HG02885 (cell line): ENCODE results near the gene AMBP.

Experiments
- ATAC-seq: cut with Tn5 transposase; IDR thresholded peaks from one replicate; pipeline ENCODE4 v1.9.1; 2021; ENCODE audit warnings: mild to moderate bottlenecking; ENCODE audit not compliant: unreplicated experiment, poor library complexity

Gene AMBP

GRCh38 chr9:114035221-114035844 is 42.8 kb downstream of the AMBP start:
- ATAC-seq: no peak

- ATAC-seq: no peak
Observed at GRCh38 chr9:114034661-114035062, 43.4 kb downstream of the AMBP start.

- no peak for ATAC-seq
Observed at GRCh38 chr9:114034196-114034595, 43.9 kb downstream of the AMBP start.

- ATAC-seq: no peak
Observed at GRCh38 chr9:114033397-114034103, 44.5 kb downstream of the AMBP start.

- ATAC-seq: no peak
Observed at GRCh38 chr9:114031948-114032840, 45.9 kb downstream of the AMBP start.

GRCh38 chr9:114031037-114031630 is 47.0 kb downstream of the AMBP start:
- no peak for ATAC-seq

- ATAC-seq: no peak
Observed at GRCh38 chr9:114030364-114030763, 47.7 kb downstream of the AMBP start.

- ATAC-seq: no peak
Observed at GRCh38 chr9:114029311-114030170, 48.6 kb downstream of the AMBP start.

- no peak for ATAC-seq
Observed at GRCh38 chr9:114028646-114029045, 49.5 kb downstream of the AMBP start.

GRCh38 chr9:114027863-114028465 is 50.1 kb downstream of the AMBP start:
- no peak for ATAC-seq

- ATAC-seq: no peak
Observed at GRCh38 chr9:114027159-114027862, 50.8 kb downstream of the AMBP start.

GRCh38 chr9:114026335-114026734 is 51.8 kb downstream of the AMBP start:
- ATAC-seq: no peak

GRCh38 chr9:114025760-114026159 is 52.3 kb downstream of the AMBP start:
- ATAC-seq: no peak

- ATAC-seq: no peak
Observed at GRCh38 chr9:114025196-114025753, 52.8 kb downstream of the AMBP start.

- ATAC-seq: no peak
Observed at GRCh38 chr9:114023961-114024360, 54.1 kb downstream of the AMBP start.

- ATAC-seq: no peak
Observed at GRCh38 chr9:114021578-114021977, 56.5 kb downstream of the AMBP start.

GRCh38 chr9:114017741-114018715 is 60.1 kb downstream of the AMBP start:
- no peak for ATAC-seq
